Spleen (tissue), 7 donors: ENCODE data around the gene ANKRD27.

Experiments
- CTCF ChIP-seq, 11 experiments: fragments of 200-600 bp in 7 of 11; fragments of 450-650 bp in 4 of 11; sonication (generic) in 4 of 11; IDR thresholded peaks in 8 of 11; conservative IDR thresholded peaks in 3 of 11; 1 replicate in 7 of 11; 2 replicates in 4 of 11; pipeline versions ENCODE4 v1.4.0 to v1.8.0; 2016 to 2021; ENCODE audit warnings: antibody characterized with exemption in 11 of 11, inconsistent platforms in 4 of 11, mild to moderate bottlenecking in 1 of 11
- POLR2A ChIP-seq, 3 donors: fragments of 450-650 bp; IDR thresholded peaks; one replicate each; pipeline ENCODE4 v1.5.1; 2017; ENCODE audit warnings: antibody characterized with exemption in 3 of 3, mild to moderate bottlenecking in 1 of 3
- POLR2AphosphoS5 ChIP-seq, 3 donors: sonication (generic); formaldehyde crosslinking; IDR thresholded peaks; one replicate each; pipeline ENCODE4 v1.5.1; 2017; ENCODE audit warnings: antibody characterized with exemption in 3 of 3
- donor health status: DM: no; HTN: no; CAD: no; lungs with moderate emphysema.
- donor health status: DM: no; HTN: no; CAD: no.
- donor health status: DM: no; HTN: no; CAD: no.

GRCh38 chr19:32666084-32666483, 8.9 kb downstream of the ANKRD27 start:
- TF ChIP-seq CTCF (IDR thresholded peaks at IDR 0.05 in 8 of 11, conservative IDR thresholded peaks at IDR 0.05 in 3 of 11) (no peak), POLR2A (IDR thresholded peaks at IDR 0.05) (no peak), POLR2AphosphoS5 (IDR thresholded peaks at IDR 0.05) (no peak)
